ENCODE data around the gene PPFIBP1.

Gene PPFIBP1

DNA sequence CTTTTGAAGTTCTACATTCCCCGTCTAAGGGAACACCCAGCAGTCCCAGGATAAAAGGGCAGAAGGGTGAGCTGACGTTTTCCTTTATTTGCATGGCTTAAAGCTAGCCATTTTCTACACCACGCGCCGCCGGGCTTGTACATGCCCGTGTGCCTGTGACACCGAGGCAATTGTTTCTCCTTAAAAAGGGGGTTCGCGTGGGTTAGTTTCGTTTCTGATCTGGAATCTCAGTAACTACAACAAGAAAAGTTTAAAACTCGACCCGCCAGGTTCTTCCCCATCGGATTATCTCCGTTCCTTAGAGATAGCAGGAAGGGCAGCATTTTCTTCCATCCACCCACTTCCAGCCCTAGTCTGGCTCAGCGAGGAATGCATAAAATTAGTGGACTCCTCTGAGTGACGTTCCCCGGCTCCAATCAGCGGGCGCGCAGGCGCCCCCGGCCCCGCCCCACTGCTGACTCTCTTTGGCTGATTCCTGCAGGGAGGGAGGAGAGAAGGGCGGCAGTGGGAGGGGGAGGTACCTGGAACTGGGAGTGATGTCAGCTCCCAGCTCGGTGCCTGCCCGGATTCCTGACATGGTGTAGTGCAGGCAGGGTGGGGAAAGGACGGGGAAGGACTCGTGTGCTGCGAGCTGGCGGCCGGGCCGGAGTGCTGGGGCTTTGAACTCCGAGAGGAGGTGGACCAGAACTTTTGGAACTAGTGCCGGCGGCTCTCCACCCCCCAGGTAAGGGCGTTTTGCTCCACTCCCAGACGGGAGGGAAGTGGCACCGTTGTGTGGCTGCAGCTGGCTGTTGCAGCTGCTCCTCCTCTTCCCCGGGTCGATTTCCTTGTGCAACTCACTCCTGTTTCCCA, at the start of gene PPFIBP1:
Gene PPFIBP1, plus strand, starts transcription at position 565 of the 852 bp plus-strand sequence. CDS start 109,191 bp downstream, outside the sequence.
- DNase-seq (ENCODE audit: extremely low read depth, insufficient read length), result peak; percentile 99
- peak within 1 kb of the TSS; percentile 71 for H3K4me3 ChIP-seq (replicated peaks; ENCODE audit: low read depth, low read length)
- TF ChIP-seq, protein P1, sequence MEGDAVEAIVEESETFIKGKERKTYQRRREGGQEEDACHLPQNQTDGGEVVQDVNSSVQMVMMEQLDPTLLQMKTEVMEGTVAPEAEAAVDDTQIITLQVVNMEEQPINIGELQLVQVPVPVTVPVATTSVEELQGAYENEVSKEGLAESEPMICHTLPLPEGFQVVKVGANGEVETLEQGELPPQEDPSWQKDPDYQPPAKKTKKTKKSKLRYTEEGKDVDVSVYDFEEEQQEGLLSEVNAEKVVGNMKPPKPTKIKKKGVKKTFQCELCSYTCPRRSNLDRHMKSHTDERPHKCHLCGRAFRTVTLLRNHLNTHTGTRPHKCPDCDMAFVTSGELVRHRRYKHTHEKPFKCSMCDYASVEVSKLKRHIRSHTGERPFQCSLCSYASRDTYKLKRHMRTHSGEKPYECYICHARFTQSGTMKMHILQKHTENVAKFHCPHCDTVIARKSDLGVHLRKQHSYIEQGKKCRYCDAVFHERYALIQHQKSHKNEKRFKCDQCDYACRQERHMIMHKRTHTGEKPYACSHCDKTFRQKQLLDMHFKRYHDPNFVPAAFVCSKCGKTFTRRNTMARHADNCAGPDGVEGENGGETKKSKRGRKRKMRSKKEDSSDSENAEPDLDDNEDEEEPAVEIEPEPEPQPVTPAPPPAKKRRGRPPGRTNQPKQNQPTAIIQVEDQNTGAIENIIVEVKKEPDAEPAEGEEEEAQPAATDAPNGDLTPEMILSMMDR (IDR thresholded peaks at IDR 0.05; ENCODE audit: insufficient read depth, low read length, poor library complexity, severe bottlenecking), result peak; percentile 36
- no peaks in the 10 kb centered on the region for H3K27me3 ChIP-seq (replicated peaks; ENCODE audit: control insufficient read depth, insufficient read depth, low read length)
- no peaks in the 10 kb centered on the region for H3K36me3 ChIP-seq (ENCODE audit: control insufficient read depth, insufficient read depth, low read length)

DNA sequence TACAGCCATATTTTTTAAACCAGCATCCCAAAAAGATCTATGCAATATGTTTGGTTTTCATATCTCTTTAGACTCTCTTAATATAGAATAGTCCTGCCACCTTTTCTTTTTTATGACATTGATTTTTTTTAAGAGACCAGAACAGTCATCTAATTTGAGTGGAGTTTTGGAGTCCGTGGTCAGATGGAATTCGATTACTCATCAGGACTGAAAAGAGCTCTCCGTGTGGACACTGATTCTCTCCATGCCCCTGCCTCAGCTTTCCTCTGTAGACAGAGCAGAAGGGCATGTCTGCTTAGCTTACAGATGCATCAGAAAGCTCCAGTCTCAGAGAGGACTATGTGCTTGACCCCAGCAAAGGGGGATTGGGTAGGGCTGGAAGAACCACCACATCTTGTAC, 49.7 kb upstream of the PPFIBP1 start:
- no peak for DNase-seq (ENCODE audit: extremely low read depth, insufficient read length)
- no peaks in the 10 kb centered on the region; the same call in 1 of the 2 replicates for H3K36me3 ChIP-seq (ENCODE audit: control insufficient read depth, insufficient read depth, low read length)
- H3K4me3 ChIP-seq (replicated peaks; ENCODE audit: low read depth, low read length), result no peak overlapping the region
- H3K27me3 ChIP-seq (replicated peaks; ENCODE audit: control insufficient read depth, insufficient read depth, low read length), result no peaks in the 10 kb centered on the region
- TF ChIP-seq, protein P1 (IDR thresholded peaks at IDR 0.05; ENCODE audit: insufficient read depth, low read length, poor library complexity, severe bottlenecking), result no peak

DNA sequence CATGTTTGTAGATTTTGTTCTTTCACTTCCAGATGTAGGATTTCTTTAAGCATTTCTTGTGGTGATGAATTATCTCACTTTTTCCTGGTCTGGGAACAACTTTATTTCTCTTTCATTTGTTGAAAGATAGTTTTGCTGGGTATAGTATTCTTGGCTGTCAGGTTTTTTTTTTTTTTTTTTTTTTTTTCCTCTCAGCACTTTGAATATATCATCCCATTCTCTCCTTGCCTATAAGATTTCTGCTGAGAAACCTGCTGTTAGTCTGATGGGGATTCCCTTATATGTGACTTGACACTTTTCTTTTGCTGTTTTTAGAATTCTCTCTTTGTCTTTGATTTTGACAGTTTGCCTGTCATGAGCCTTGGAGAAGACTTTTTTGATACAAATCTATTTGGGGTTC, 47.0 kb upstream of the PPFIBP1 start:
- Histone ChIP-seq H3K27me3 (replicated peaks; ENCODE audit: control insufficient read depth, insufficient read depth, low read length) (no peaks in the 10 kb centered on the region), H3K4me3 (replicated peaks; ENCODE audit: low read depth, low read length) (no peak overlapping the region), H3K36me3 (ENCODE audit: control insufficient read depth, insufficient read depth, low read length) (no peaks in the 10 kb centered on the region; the same call in 1 of the 2 replicates)
- TF ChIP-seq, protein P1 (IDR thresholded peaks at IDR 0.05; ENCODE audit: insufficient read depth, low read length, poor library complexity, severe bottlenecking), result no peak
- DNase-seq (ENCODE audit: extremely low read depth, insufficient read length), result no peak

DNA sequence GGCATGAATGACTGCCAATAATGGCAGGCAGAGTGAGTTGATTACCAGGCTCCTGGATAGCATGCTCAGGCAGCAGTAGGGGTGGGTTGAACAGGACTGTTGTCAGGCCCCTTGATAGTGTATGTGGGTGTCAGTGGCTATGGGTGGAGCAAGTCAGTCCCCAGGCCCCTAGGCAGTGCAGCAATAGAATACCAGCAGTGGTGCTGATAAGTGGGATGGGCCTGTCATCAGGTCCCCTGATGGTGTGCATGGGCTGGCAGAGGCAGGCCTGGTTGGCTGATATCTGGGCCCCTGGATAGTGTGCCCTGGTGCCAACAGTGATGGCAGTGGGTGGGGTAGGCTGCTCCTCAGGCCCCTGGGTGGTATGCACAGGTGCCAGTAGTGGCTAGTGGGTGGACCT, 45.1 kb upstream of the PPFIBP1 start:
- TF ChIP-seq, protein P1 (IDR thresholded peaks at IDR 0.05; ENCODE audit: insufficient read depth, low read length, poor library complexity, severe bottlenecking), result no peak
- H3K36me3 ChIP-seq (ENCODE audit: control insufficient read depth, insufficient read depth, low read length), result no peaks in the 10 kb centered on the region; the same call in 1 of the 2 replicates
- no peak for DNase-seq (ENCODE audit: extremely low read depth, insufficient read length)
- no peak overlapping the region for H3K4me3 ChIP-seq (replicated peaks; ENCODE audit: low read depth, low read length)
- H3K27me3 ChIP-seq (replicated peaks; ENCODE audit: control insufficient read depth, insufficient read depth, low read length), result no peaks in the 10 kb centered on the region

DNA sequence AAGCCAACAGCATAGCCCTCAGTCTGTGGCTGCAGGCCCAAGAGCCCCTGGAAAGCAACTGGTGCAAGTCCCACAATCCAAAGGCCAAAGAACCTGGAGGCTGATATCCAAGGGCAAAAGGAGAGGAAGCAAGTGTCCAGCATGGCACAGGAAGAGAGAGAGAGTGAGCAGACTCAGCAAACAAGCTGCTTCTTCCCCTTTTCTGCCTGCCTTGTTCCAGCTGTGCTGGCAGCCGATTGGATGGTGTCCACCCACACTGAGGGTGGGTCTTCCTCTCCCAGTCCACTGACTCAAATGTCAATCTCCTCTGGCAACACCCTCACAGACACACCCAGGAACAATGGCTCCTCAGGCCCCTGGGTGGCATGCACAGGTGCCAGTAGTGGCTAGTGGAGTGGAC, 44.0 kb upstream of the PPFIBP1 start:
- TF ChIP-seq, protein P1 (IDR thresholded peaks at IDR 0.05; ENCODE audit: insufficient read depth, low read length, poor library complexity, severe bottlenecking), result no peak
- no peak overlapping the region for H3K4me3 ChIP-seq (replicated peaks; ENCODE audit: low read depth, low read length)
- no peaks in the 10 kb centered on the region for H3K36me3 ChIP-seq (ENCODE audit: control insufficient read depth, insufficient read depth, low read length)
- no peaks in the 10 kb centered on the region for H3K27me3 ChIP-seq (replicated peaks; ENCODE audit: control insufficient read depth, insufficient read depth, low read length)
- DNase-seq (ENCODE audit: extremely low read depth, insufficient read length), result no peak

Measured in GM06990 (cell line).